Body of pancreas (tissue), 4 donors: Measurements from ENCODE around the gene GZF1. TPM values are rescaled to one million over a fixed set of nuclear protein-coding genes. Genes with fewer than 3 reads are reported as not detected.

Experiments
- ATAC-seq: fragments of 150-250 bp; one replicate; pipeline ENCODE4 v1.9.1; 2016
- DNase-seq, 4 donors: peaks; one replicate each; pipeline ENCODE4 v3.0.0-alpha.2; 2019
- H3K27ac ChIP-seq, 4 donors: fragments of 200-600 bp; sonication (generic); 1 replicate in 3 of 4; 2 replicates in 1 of 4; pipeline versions ENCODE4 v1.5.1 to v1.6.1; 2016 to 2019; ENCODE audit warnings: mild to moderate bottlenecking in 1 of 4, mixed read lengths in 1 of 4, moderate library complexity in 1 of 4
- H3K27me3 ChIP-seq, 2 donors: fragments of 200-600 bp; sonication (generic); one replicate each; pipeline ENCODE4 v1.6.0; 2016; ENCODE audit warnings: mild to moderate bottlenecking in 1 of 2
- H3K36me3 ChIP-seq, 2 donors: fragments of 200-600 bp; sonication (generic); replicated peaks in 1 of 2; 2 replicates each; pipeline ENCODE4 v1.5.1; 2016; ENCODE audit warnings: low read depth in 2 of 2; ENCODE audit not compliant: insufficient read depth in 1 of 2
- H3K4me1 ChIP-seq: fragments of 200-600 bp; sonication (generic); one replicate; pipeline ENCODE4 v1.6.0; 2016
- H3K4me3 ChIP-seq, 2 donors: fragments of 200-600 bp; sonication (generic); 1 replicate in 1 of 2; 2 replicates in 1 of 2; pipeline ENCODE4 v1.5.1; 2016 to 2019
- H3K9me3 ChIP-seq, 3 donors: fragments of 200-600 bp; sonication (generic); 1 replicate in 2 of 3; 2 replicates in 1 of 3; pipeline ENCODE4 v1.5.1; 2016
- POLR2A ChIP-seq, 3 donors: fragments of 450-650 bp; IDR thresholded peaks; one replicate each; pipeline ENCODE4 v1.6.1; 2016; ENCODE audit warnings: antibody characterized with exemption in 3 of 3, mild to moderate bottlenecking in 2 of 3
- WGBS, 2 donors: methylation state at CpG; one replicate each; pipeline ENCODE4 v1.1.5; 2017; 5-methylcytosine and 5-hydroxymethylcytosine counted together
- intact Hi-C: fragments of 100-400 bp; cut with DNase I; formaldehyde crosslinking; loops from one replicate; pipeline ENCODE4 v1.15.1; 2023
- total RNA-seq, 2 donors: library from RNA; depleted of rRNA; stranded (reverse); fragments of >200 nt; gene quantifications; one replicate each; pipeline ENCODE4 v1.1.0, GENCODE V29; 2016
- TF ChIP-seq, protein P1 (sequence below), 7 experiments: fragments of 450-650 bp in 4 of 7; fragments of 200-600 bp in 3 of 7; sonication (generic) in 3 of 7; IDR thresholded peaks; one replicate each; pipeline ENCODE4 v1.5.1; 2016 to 2019; ENCODE audit warnings: antibody characterized with exemption in 7 of 7

The GZF1 gene
- total RNA-seq, 2 donors from 2014 or later: 1.6 to 6.2 TPM

DNA sequence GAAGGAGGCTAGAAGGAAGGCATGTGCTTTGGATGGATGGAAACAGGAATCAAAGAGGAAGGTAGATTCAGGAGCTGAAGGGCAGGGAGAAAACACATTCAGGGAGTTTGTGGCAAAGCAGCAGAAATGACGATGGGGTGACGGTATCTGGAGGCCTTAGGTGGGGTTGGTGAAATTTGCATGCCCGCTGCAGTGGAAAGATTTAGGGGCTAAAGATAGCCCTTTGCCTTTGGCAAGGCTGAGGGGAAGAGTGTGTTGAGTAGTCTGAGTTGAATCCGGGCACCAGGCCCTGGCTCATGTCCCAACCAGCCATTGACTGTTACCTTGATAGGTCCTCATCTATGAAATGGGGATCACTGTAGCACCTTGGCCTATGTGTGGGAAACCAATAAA is 1.3 kb downstream of the GZF1 start:
- H3K4me1 ChIP-seq: peaks cover 70% of the 10 kb centered on the region
- DNase-seq: peak in 1 of 4 donors; percentile 47
- intact Hi-C loops: no loop called here

DNA sequence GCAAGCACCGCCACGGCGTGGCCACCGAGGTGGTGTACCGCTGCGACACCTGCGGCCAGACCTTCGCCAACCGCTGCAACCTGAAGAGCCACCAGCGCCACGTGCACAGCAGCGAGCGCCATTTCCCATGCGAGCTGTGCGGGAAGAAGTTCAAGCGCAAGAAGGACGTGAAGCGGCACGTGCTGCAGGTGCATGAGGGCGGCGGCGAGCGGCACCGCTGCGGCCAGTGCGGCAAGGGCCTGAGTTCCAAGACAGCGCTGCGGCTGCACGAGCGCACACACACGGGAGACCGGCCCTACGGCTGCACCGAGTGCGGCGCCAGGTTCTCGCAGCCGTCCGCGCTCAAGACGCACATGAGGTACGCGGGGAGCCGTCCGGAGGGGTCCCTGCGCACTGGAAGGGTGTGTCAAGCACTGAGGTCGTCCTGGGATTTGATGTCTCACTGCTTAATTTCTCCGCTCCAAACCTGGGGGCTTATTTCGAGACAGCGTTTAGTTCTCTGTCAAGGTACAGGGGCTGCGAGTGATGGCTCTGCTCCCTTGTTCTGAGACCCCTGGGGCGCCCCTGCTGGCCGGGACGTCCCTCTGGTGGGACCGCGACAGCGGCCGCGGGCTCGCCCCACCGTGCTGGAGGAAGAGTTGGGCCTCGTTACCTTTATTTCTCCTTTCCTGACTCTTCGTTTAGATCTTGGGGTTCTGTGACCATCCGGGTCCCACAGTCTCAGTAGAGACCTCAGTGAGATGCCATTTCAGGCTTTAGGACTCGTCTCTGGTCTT is 3.6 kb downstream of the GZF1 start:
- WGBS, 2 donors: 93% methylated on average over 33 to 65 of the region's 65 CpGs

More for the DNA sequence above, 1.3 kb downstream of the GZF1 start:
- no peak for ATAC-seq
- Histone ChIP-seq H3K9me3 (no peaks in the 10 kb centered on the region), H3K4me3 (no peak overlapping the region), H3K36me3 (no peaks in the 10 kb centered on the region), H3K27ac (peak overlapping the region in 2 of 4 donors; percentile 99 to 100), H3K27me3 (no peaks in the 10 kb centered on the region)
- WGBS, 2 donors: 54% methylated on average over 4 of the region's 4 CpGs
- TF ChIP-seq POLR2A (IDR thresholded peaks at IDR 0.05): no peak
- TF ChIP-seq, protein P1, sequence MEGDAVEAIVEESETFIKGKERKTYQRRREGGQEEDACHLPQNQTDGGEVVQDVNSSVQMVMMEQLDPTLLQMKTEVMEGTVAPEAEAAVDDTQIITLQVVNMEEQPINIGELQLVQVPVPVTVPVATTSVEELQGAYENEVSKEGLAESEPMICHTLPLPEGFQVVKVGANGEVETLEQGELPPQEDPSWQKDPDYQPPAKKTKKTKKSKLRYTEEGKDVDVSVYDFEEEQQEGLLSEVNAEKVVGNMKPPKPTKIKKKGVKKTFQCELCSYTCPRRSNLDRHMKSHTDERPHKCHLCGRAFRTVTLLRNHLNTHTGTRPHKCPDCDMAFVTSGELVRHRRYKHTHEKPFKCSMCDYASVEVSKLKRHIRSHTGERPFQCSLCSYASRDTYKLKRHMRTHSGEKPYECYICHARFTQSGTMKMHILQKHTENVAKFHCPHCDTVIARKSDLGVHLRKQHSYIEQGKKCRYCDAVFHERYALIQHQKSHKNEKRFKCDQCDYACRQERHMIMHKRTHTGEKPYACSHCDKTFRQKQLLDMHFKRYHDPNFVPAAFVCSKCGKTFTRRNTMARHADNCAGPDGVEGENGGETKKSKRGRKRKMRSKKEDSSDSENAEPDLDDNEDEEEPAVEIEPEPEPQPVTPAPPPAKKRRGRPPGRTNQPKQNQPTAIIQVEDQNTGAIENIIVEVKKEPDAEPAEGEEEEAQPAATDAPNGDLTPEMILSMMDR (IDR thresholded peaks at IDR 0.05): no peak

DNA sequence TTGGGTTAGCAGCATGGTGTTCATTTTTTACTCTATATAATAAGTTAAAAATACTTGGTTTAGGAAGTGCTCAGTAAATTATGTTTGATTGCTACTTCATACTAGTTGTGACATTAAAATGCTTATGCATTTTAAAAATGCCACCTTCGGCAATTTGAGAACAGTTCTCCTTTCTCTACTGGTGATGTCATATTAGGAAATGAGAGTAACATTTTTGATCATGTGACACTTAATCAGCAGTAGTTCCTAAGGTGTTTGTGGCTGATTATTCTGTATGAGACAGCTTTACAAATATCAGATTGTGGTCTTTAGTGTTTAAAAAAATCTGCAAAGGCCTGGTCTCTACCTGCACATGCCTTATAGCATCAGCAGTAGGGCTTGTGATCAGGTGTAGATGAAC is 4.4 kb downstream of the GZF1 start:
- ATAC-seq (no peak), DNase-seq (no peak)
- no peaks in the 10 kb centered on the region for H3K9me3 ChIP-seq
- H3K4me3 ChIP-seq: no peak overlapping the region
- WGBS, 2 donors: 21 to 29% methylated on average over 1 of the region's 1 CpG
- no peaks in the 10 kb centered on the region for H3K36me3 ChIP-seq
- no peaks in the 10 kb centered on the region for H3K27me3 ChIP-seq
- peak overlapping the region in 2 of 4 donors; percentile 10 to 21 for H3K27ac ChIP-seq
- H3K4me1 ChIP-seq: peaks cover 45% of the 10 kb centered on the region
- TF ChIP-seq, protein P1 (IDR thresholded peaks at IDR 0.05): no peak
- no peak for TF ChIP-seq POLR2A (IDR thresholded peaks at IDR 0.05)
- intact Hi-C loops: no loop called here

More for the DNA sequence above, 3.6 kb downstream of the GZF1 start:
- H3K4me3 ChIP-seq: no peak overlapping the region
- peak overlapping the region in 2 of 4 donors; percentile 10 to 21 for H3K27ac ChIP-seq
- H3K4me1 ChIP-seq: peaks cover 53% of the 10 kb centered on the region
- H3K9me3 ChIP-seq: no peaks in the 10 kb centered on the region
- DNase-seq: no peak
- TF ChIP-seq, protein P1 (IDR thresholded peaks at IDR 0.05): no peak
- no peak for TF ChIP-seq POLR2A (IDR thresholded peaks at IDR 0.05)
- H3K36me3 ChIP-seq: no peaks in the 10 kb centered on the region
- H3K27me3 ChIP-seq: no peaks in the 10 kb centered on the region
- intact Hi-C loops: no loop called here
- no peak for ATAC-seq

DNA sequence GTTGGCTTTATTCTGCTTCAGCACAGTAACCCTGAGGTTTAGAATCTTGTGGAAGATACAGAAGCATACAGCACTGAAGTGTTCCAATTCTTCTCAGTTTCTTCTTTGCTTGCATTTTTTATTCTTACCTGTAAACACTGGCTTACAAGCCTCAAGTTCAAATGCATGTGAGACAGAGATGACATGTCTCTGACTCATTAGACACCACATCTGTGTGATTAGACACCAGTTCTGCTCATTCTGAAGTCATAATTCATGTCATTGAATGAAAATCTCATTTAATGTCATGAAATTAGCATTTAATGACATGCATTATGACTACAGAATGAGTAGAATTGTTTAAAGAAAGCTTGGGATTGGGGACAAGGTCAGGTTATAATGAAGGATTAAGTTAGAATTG is 5.8 kb downstream of the GZF1 start:
- intact Hi-C loops: no loop called here
- Histone ChIP-seq H3K4me3 (no peak overlapping the region), H3K4me1 (peaks cover 43% of the 10 kb centered on the region), H3K9me3 (no peaks in the 10 kb centered on the region), H3K27me3 (no peaks in the 10 kb centered on the region), H3K27ac (peak overlapping the region in 1 of 4 donors; percentile 6), H3K36me3 (peaks cover 0 to 4% of the 10 kb centered on the region in 2 donors)
- DNase-seq (no peak), ATAC-seq (no peak)
- no peak for TF ChIP-seq POLR2A (IDR thresholded peaks at IDR 0.05)
- TF ChIP-seq, protein P1 (IDR thresholded peaks at IDR 0.05): no peak
